Activated T-cell treated with anti-CD3 and anti-CD28 coated beads, Interleukin-2, amount 50 U/mL, for 24 hours (primary cell): Measurements from ENCODE around the gene CDH10.

Experiments used
- DNase-seq: peaks from one replicate; pipeline ENCODE4 v3.0.0-alpha.2; 2020
- H3K27ac Mint-ChIP-seq: 2 replicates; pipeline ENCODE4 v1.8.0; 2020; ENCODE audit warnings: mild to moderate bottlenecking, mixed read lengths
- H3K27me3 Mint-ChIP-seq: 2 replicates; pipeline ENCODE4 v1.8.0; 2020; ENCODE audit warnings: mixed read lengths
- H3K36me3 Mint-ChIP-seq: 2 replicates; pipeline ENCODE4 v1.8.0; 2020; ENCODE audit warnings: low read depth, mixed read lengths
- H3K4me1 Mint-ChIP-seq: 2 replicates; pipeline ENCODE4 v1.8.0; 2020; ENCODE audit warnings: low read depth, mixed read lengths
- H3K4me3 Mint-ChIP-seq: 2 replicates; pipeline ENCODE4 v1.8.0; 2020; ENCODE audit warnings: mild to moderate bottlenecking, moderate library complexity, mixed read lengths
- H3K9me3 Mint-ChIP-seq: 2 replicates; pipeline ENCODE4 v1.8.0; 2020; ENCODE audit warnings: mixed read lengths

CDH10 gene

GRCh38 chr5:24624872-24625271 is 19.9 kb downstream of the CDH10 start:
- no peaks in the 10 kb centered on the region for H3K36me3 Mint-ChIP-seq
- no peaks in the 10 kb centered on the region for H3K27me3 Mint-ChIP-seq
- no peaks in the 10 kb centered on the region for H3K4me1 Mint-ChIP-seq
- no peak for DNase-seq
- no peak overlapping the region for H3K27ac Mint-ChIP-seq
- H3K4me3 Mint-ChIP-seq, result no peak overlapping the region
- peaks cover 9% of the 10 kb centered on the region for H3K9me3 Mint-ChIP-seq

- Mint-ChIP-seq H3K4me3 (no peak overlapping the region), H3K9me3 (peaks cover 5% of the 10 kb centered on the region), H3K27ac (no peak overlapping the region), H3K36me3 (no peaks in the 10 kb centered on the region), H3K4me1 (no peaks in the 10 kb centered on the region), H3K27me3 (no peaks in the 10 kb centered on the region)
- DNase-seq, result no peak
Observed at GRCh38 chr5:24623624-24624023, 21.2 kb downstream of the CDH10 start.

- H3K27ac Mint-ChIP-seq, result no peak overlapping the region
- no peaks in the 10 kb centered on the region for H3K4me1 Mint-ChIP-seq
- H3K27me3 Mint-ChIP-seq, result no peaks in the 10 kb centered on the region
- no peak for DNase-seq
- no peaks in the 10 kb centered on the region for H3K36me3 Mint-ChIP-seq
- H3K4me3 Mint-ChIP-seq, result no peak overlapping the region
- peaks cover 5% of the 10 kb centered on the region for H3K9me3 Mint-ChIP-seq
Observed at GRCh38 chr5:24623031-24623430, 21.7 kb downstream of the CDH10 start.

- no peaks in the 10 kb centered on the region for H3K27me3 Mint-ChIP-seq
- H3K9me3 Mint-ChIP-seq, result peaks cover 5% of the 10 kb centered on the region
- DNase-seq, result no peak
- H3K4me1 Mint-ChIP-seq, result no peaks in the 10 kb centered on the region
- H3K4me3 Mint-ChIP-seq, result no peak overlapping the region
- H3K36me3 Mint-ChIP-seq, result no peaks in the 10 kb centered on the region
- H3K27ac Mint-ChIP-seq, result no peak overlapping the region
Observed at GRCh38 chr5:24621792-24622191, 23.0 kb downstream of the CDH10 start.

GRCh38 chr5:24616566-24616965 is 28.2 kb downstream of the CDH10 start:
- Mint-ChIP-seq H3K4me3 (no peak overlapping the region), H3K4me1 (no peaks in the 10 kb centered on the region), H3K27me3 (no peaks in the 10 kb centered on the region), H3K9me3 (peaks cover 8% of the 10 kb centered on the region), H3K36me3 (no peaks in the 10 kb centered on the region), H3K27ac (no peak overlapping the region)
- DNase-seq, result no peak

- DNase-seq, result no peak
- Mint-ChIP-seq H3K36me3 (no peaks in the 10 kb centered on the region), H3K4me1 (no peaks in the 10 kb centered on the region), H3K27ac (no peak overlapping the region), H3K9me3 (peaks cover 2% of the 10 kb centered on the region), H3K27me3 (no peaks in the 10 kb centered on the region), H3K4me3 (no peak overlapping the region)
Observed at GRCh38 chr5:24615159-24615558, 29.6 kb downstream of the CDH10 start.

- Mint-ChIP-seq H3K36me3 (no peaks in the 10 kb centered on the region), H3K9me3 (peaks cover 9% of the 10 kb centered on the region), H3K4me3 (no peak overlapping the region), H3K4me1 (no peaks in the 10 kb centered on the region), H3K27me3 (no peaks in the 10 kb centered on the region), H3K27ac (no peak overlapping the region)
- DNase-seq, result no peak
Observed at GRCh38 chr5:24609706-24610105, 35.1 kb downstream of the CDH10 start.

GRCh38 chr5:24606971-24607370 is 37.8 kb downstream of the CDH10 start:
- H3K9me3 Mint-ChIP-seq, result peaks cover 12% of the 10 kb centered on the region
- no peaks in the 10 kb centered on the region for H3K36me3 Mint-ChIP-seq
- no peak overlapping the region for H3K27ac Mint-ChIP-seq
- H3K4me3 Mint-ChIP-seq, result no peak overlapping the region
- H3K4me1 Mint-ChIP-seq, result no peaks in the 10 kb centered on the region
- no peaks in the 10 kb centered on the region for H3K27me3 Mint-ChIP-seq
- DNase-seq, result no peak

GRCh38 chr5:24602188-24602587 is 42.6 kb downstream of the CDH10 start:
- no peak overlapping the region for H3K27ac Mint-ChIP-seq
- H3K9me3 Mint-ChIP-seq, result peaks cover 8% of the 10 kb centered on the region
- no peaks in the 10 kb centered on the region for H3K4me1 Mint-ChIP-seq
- H3K36me3 Mint-ChIP-seq, result no peaks in the 10 kb centered on the region
- DNase-seq, result no peak
- H3K27me3 Mint-ChIP-seq, result no peaks in the 10 kb centered on the region
- no peak overlapping the region for H3K4me3 Mint-ChIP-seq

- Mint-ChIP-seq H3K4me1 (no peaks in the 10 kb centered on the region), H3K4me3 (no peak overlapping the region), H3K27ac (no peak overlapping the region), H3K27me3 (no peaks in the 10 kb centered on the region), H3K9me3 (peaks cover 10% of the 10 kb centered on the region), H3K36me3 (no peaks in the 10 kb centered on the region)
- DNase-seq, result no peak
Observed at GRCh38 chr5:24598956-24599355, 45.8 kb downstream of the CDH10 start.

- no peak for DNase-seq
- Mint-ChIP-seq H3K27ac (no peak overlapping the region), H3K4me1 (no peaks in the 10 kb centered on the region), H3K36me3 (no peaks in the 10 kb centered on the region), H3K27me3 (no peaks in the 10 kb centered on the region), H3K9me3 (peaks cover 8% of the 10 kb centered on the region), H3K4me3 (no peak overlapping the region)
Observed at GRCh38 chr5:24595329-24595728, 49.4 kb downstream of the CDH10 start.

- Mint-ChIP-seq H3K4me3 (no peak overlapping the region), H3K9me3 (peaks cover 8% of the 10 kb centered on the region), H3K27ac (no peak overlapping the region), H3K36me3 (no peaks in the 10 kb centered on the region), H3K27me3 (no peaks in the 10 kb centered on the region), H3K4me1 (no peaks in the 10 kb centered on the region)
- DNase-seq, result no peak
Observed at GRCh38 chr5:24591426-24591825, 53.4 kb downstream of the CDH10 start.

GRCh38 chr5:24589566-24589965 is 55.2 kb downstream of the CDH10 start:
- Mint-ChIP-seq H3K36me3 (no peaks in the 10 kb centered on the region), H3K4me3 (no peak overlapping the region), H3K4me1 (no peaks in the 10 kb centered on the region), H3K9me3 (peaks cover 12% of the 10 kb centered on the region), H3K27me3 (no peaks in the 10 kb centered on the region), H3K27ac (no peak overlapping the region)
- no peak for DNase-seq

GRCh38 chr5:24585751-24586150 is 59.0 kb downstream of the CDH10 start:
- Mint-ChIP-seq H3K27me3 (no peaks in the 10 kb centered on the region), H3K36me3 (no peaks in the 10 kb centered on the region), H3K4me3 (no peak overlapping the region), H3K4me1 (no peaks in the 10 kb centered on the region), H3K27ac (no peak overlapping the region), H3K9me3 (peaks cover 16% of the 10 kb centered on the region)
- no peak for DNase-seq

- H3K27me3 Mint-ChIP-seq, result no peaks in the 10 kb centered on the region
- H3K4me3 Mint-ChIP-seq, result no peak overlapping the region
- no peak for DNase-seq
- no peaks in the 10 kb centered on the region for H3K36me3 Mint-ChIP-seq
- H3K27ac Mint-ChIP-seq, result no peak overlapping the region
- H3K4me1 Mint-ChIP-seq, result no peaks in the 10 kb centered on the region
- H3K9me3 Mint-ChIP-seq, result peaks cover 9% of the 10 kb centered on the region
Observed at GRCh38 chr5:24571302-24571701, 73.5 kb downstream of the CDH10 start.

- H3K9me3 Mint-ChIP-seq, result peaks cover 13% of the 10 kb centered on the region
- H3K27me3 Mint-ChIP-seq, result no peaks in the 10 kb centered on the region
- H3K4me3 Mint-ChIP-seq, result no peak overlapping the region
- H3K27ac Mint-ChIP-seq, result no peak overlapping the region
- H3K4me1 Mint-ChIP-seq, result no peaks in the 10 kb centered on the region
- no peak for DNase-seq
- no peaks in the 10 kb centered on the region for H3K36me3 Mint-ChIP-seq
Observed at GRCh38 chr5:24566933-24567332, 77.8 kb downstream of the CDH10 start.
